Erythroblast (primary cell): ENCODE data around the gene MAD1L1.

Source experiments
- DNase-seq, 2 experiments: peaks; one replicate each; lab custom pipeline; 2025; lab: John Stamatoyannopoulos, UW
- GATA1 ChIP-seq: IDR thresholded peaks from 2 replicates; pipeline ENCODE4 v1.6.1; 2011; ENCODE audit warnings: low read depth, mild to moderate bottlenecking, control low read depth, low read length, moderate library complexity
- POLR2A ChIP-seq: IDR thresholded peaks from 2 replicates; pipeline ENCODE4 v1.6.1; 2011; ENCODE audit warnings: mild to moderate bottlenecking, low read length

The MAD1L1 gene

GRCh38 chr7:1908823-1909420, 323.8 kb downstream of the MAD1L1 start:
- DNase-seq = no peak
- TF ChIP-seq GATA1 = no peak
- TF ChIP-seq POLR2A = no peak

- TF ChIP-seq GATA1 (no peak), POLR2A (no peak)
- DNase-seq = no peak
Measured at GRCh38 chr7:1907751-1908365, 324.9 kb downstream of the MAD1L1 start.

- DNase-seq = no peak
- TF ChIP-seq GATA1 (no peak), POLR2A (no peak)
Measured at GRCh38 chr7:1906988-1907745, 325.6 kb downstream of the MAD1L1 start.

- TF ChIP-seq POLR2A (no peak), GATA1 (no peak)
- DNase-seq = no peak
Measured at GRCh38 chr7:1906087-1906830, 326.5 kb downstream of the MAD1L1 start.

- no peak for TF ChIP-seq GATA1
- TF ChIP-seq POLR2A = no peak
- DNase-seq = no peak
Measured at GRCh38 chr7:1902231-1902855, 330.4 kb downstream of the MAD1L1 start.

GRCh38 chr7:1901431-1902210, 331.1 kb downstream of the MAD1L1 start:
- DNase-seq = no peak
- TF ChIP-seq POLR2A (no peak), GATA1 (no peak)

- DNase-seq = no peak
- TF ChIP-seq GATA1 = no peak
- TF ChIP-seq POLR2A = no peak
Measured at GRCh38 chr7:1900847-1901246, 331.9 kb downstream of the MAD1L1 start.

GRCh38 chr7:1899951-1900762, 332.6 kb downstream of the MAD1L1 start:
- TF ChIP-seq POLR2A = no peak
- no peak for TF ChIP-seq GATA1
- DNase-seq = no peak

- TF ChIP-seq GATA1 (no peak), POLR2A (no peak)
Measured at GRCh38 chr7:1899196-1899595, 333.5 kb downstream of the MAD1L1 start.

GRCh38 chr7:1898628-1899185, 334.0 kb downstream of the MAD1L1 start:
- no peak for DNase-seq
- TF ChIP-seq POLR2A = no peak
- no peak for TF ChIP-seq GATA1

More at GRCh38 chr7:1899196-1899595, 333.5 kb downstream of the MAD1L1 start:
- no peak for DNase-seq

- no peak for TF ChIP-seq POLR2A
- TF ChIP-seq GATA1 = no peak
- no peak for DNase-seq
Measured at GRCh38 chr7:1897861-1898627, 334.7 kb downstream of the MAD1L1 start.
